IMR-90 (cell line): ENCODE data around the gene UGT1A10. TPM values are rescaled to one million over a fixed set of nuclear protein-coding genes. Genes with fewer than 3 reads are reported as not detected.

Source experiments
- ATAC-seq: fragments of 200-7000 bp; cut with Tn5 transposase; 2 replicates; pipeline ENCODE4 v1.9.1; 2020; ENCODE audit warnings: low read depth, mild to moderate bottlenecking, moderate library complexity
- BruUV-seq: library from RNA; stranded (reverse); fragments of 400-500 nt; replicated peaks from 2 replicates; lab custom pipeline; 2021; lab: Mats Ljungman, UMichigan
- CTCF ChIA-PET: fragments of 300-600 bp; formaldehyde crosslinking; extraction: SDS; loops from one replicate; lab custom pipeline; 2021; ENCODE audit warnings: antibody characterized with exemption; lab: Yijun Ruan, JAX
- POLR2A ChIA-PET: fragments of 300-600 bp; sonication (Branson Sonifier 250); formaldehyde crosslinking; loops from one replicate; lab custom pipeline; 2022; ENCODE audit warnings: antibody characterized with exemption; ENCODE audit not compliant: unreplicated experiment; lab: Charles Lee
- DNase-seq: peaks from one replicate; pipeline ENCODE4 v3.0.0; 2013
- H2AFZ ChIP-seq: replicated peaks from 2 replicates; pipeline ENCODE3; 2013; ENCODE audit warnings: low read length, mild to moderate bottlenecking; ENCODE audit not compliant: poor library complexity
- H2AK5ac ChIP-seq: 2 replicates; pipeline ENCODE4 v1.6.1; 2013; ENCODE audit warnings: low read depth, low read length, inconsistent platforms
- H2AK9ac ChIP-seq: replicated peaks from 2 replicates; pipeline ENCODE3; 2013; ENCODE audit warnings: mild to moderate bottlenecking, low read depth, low read length, moderate library complexity; ENCODE audit not compliant: poor library complexity
- H2BK120ac ChIP-seq: 2 replicates; pipeline ENCODE4 v1.6.1; 2013; ENCODE audit warnings: low read depth, low read length, inconsistent platforms
- H2BK15ac ChIP-seq: 3 replicates; pipeline ENCODE4 v1.6.1; 2013; ENCODE audit warnings: low read depth, low read length, inconsistent platforms
- H2BK20ac ChIP-seq: 2 replicates; pipeline ENCODE4 v1.6.1; 2013; ENCODE audit warnings: low read depth, mild to moderate bottlenecking, inconsistent platforms, low read length, moderate library complexity
- H2BK5ac ChIP-seq: 2 replicates; pipeline ENCODE4 v1.6.1; 2013; ENCODE audit warnings: mild to moderate bottlenecking, low read depth, low read length, inconsistent platforms; ENCODE audit not compliant: poor library complexity, severe bottlenecking
- H3K14ac ChIP-seq: replicated peaks from 2 replicates; pipeline ENCODE4 v1.6.1; 2013; ENCODE audit warnings: low read depth, low read length, inconsistent platforms
- H3K18ac ChIP-seq: 2 replicates; pipeline ENCODE4 v1.6.1; 2013; ENCODE audit warnings: low read depth, low read length, control low read depth
- H3K23ac ChIP-seq: 2 replicates; pipeline ENCODE4 v1.6.1; 2013; ENCODE audit warnings: low read depth, low read length, inconsistent platforms
- H3K27ac ChIP-seq: 2 replicates; pipeline ENCODE4 v1.5.1; 2013; ENCODE audit warnings: mild to moderate bottlenecking, control low read depth, low read length; ENCODE audit not compliant: insufficient read depth
- H3K27me3 ChIP-seq: 2 replicates; pipeline ENCODE4 v1.6.1; 2013; ENCODE audit warnings: low read length; ENCODE audit not compliant: control insufficient read depth, insufficient read depth
- H3K36me3 ChIP-seq: 2 replicates; pipeline ENCODE4 v1.6.1; 2013; ENCODE audit warnings: low read length, mixed read lengths; ENCODE audit not compliant: control insufficient read depth, insufficient read depth
- H3K4ac ChIP-seq: 2 replicates; pipeline ENCODE4 v1.6.1; 2013; ENCODE audit warnings: low read depth, low read length, inconsistent platforms
- H3K4me1 ChIP-seq: 2 replicates; pipeline ENCODE4 v1.6.1; 2013; ENCODE audit warnings: low read length, mixed read lengths; ENCODE audit not compliant: control insufficient read depth, insufficient read depth
- H3K4me2 ChIP-seq: 2 replicates; pipeline ENCODE4 v1.6.1; 2013; ENCODE audit warnings: low read depth, mild to moderate bottlenecking, control low read depth, low read length, moderate library complexity
- H3K4me3 ChIP-seq: 2 replicates; pipeline ENCODE4 v1.5.1; 2013; ENCODE audit warnings: low read depth, mild to moderate bottlenecking, control low read depth, low read length, moderate library complexity; ENCODE audit not compliant: insufficient read depth
- H3K56ac ChIP-seq: 2 replicates; pipeline ENCODE4 v1.6.1; 2013; ENCODE audit warnings: low read length, inconsistent platforms; ENCODE audit not compliant: insufficient read depth; ENCODE audit errors: extremely low read depth
- H3K79me1 ChIP-seq, 2 experiments: 2 replicates each; pipeline ENCODE4 v1.6.1; 2013; ENCODE audit warnings: low read length in 2 of 2, inconsistent platforms in 1 of 2, low read depth in 1 of 2
- H3K9ac ChIP-seq: 2 replicates; pipeline ENCODE4 v1.6.1; 2013; ENCODE audit warnings: low read depth, low read length, control low read depth
- H3K9me1 ChIP-seq: 2 replicates; pipeline ENCODE4 v1.6.1; 2013; ENCODE audit warnings: low read length, inconsistent platforms; ENCODE audit not compliant: insufficient read depth
- H3K9me3 ChIP-seq: 2 replicates; pipeline ENCODE4 v1.6.1; 2013; ENCODE audit warnings: low read length; ENCODE audit not compliant: control insufficient read depth, insufficient read depth
- H4K20me1 ChIP-seq: 2 replicates; pipeline ENCODE4 v1.6.1; 2013; ENCODE audit warnings: low read length, inconsistent platforms; ENCODE audit not compliant: insufficient read depth
- H4K5ac ChIP-seq: 2 replicates; pipeline ENCODE4 v1.6.1; 2013; ENCODE audit warnings: mild to moderate bottlenecking, low read depth, low read length, control low read depth
- H4K8ac ChIP-seq, 2 experiments: 2 replicates each; pipeline ENCODE4 v1.6.1; 2013; ENCODE audit warnings: low read depth in 2 of 2, low read length in 2 of 2, control low read depth in 1 of 2, inconsistent platforms in 1 of 2
- H4K91ac ChIP-seq: 2 replicates; pipeline ENCODE4 v1.6.1; 2013; ENCODE audit warnings: low read depth, low read length, inconsistent platforms; ENCODE audit not compliant: insufficient read depth
- BHLHE40 ChIP-seq: fragments of 150-350 bp; IDR thresholded peaks from 2 replicates; pipeline ENCODE4 v1.6.1; 2016; ENCODE audit warnings: mild to moderate bottlenecking, low read depth, low read length
- ELK1 ChIP-seq: fragments of 150-350 bp; IDR thresholded peaks from 2 replicates; pipeline ENCODE4 v1.6.1; 2016; ENCODE audit warnings: low read depth, mild to moderate bottlenecking, low read length, moderate library complexity, borderline replicate concordance
- FOS ChIP-seq: fragments of 150-350 bp; IDR thresholded peaks from 2 replicates; pipeline ENCODE4 v1.6.1; 2016; ENCODE audit warnings: low read depth, low read length
- MAFK ChIP-seq: IDR thresholded peaks from 2 replicates; pipeline ENCODE4 v1.6.1; 2012; ENCODE audit warnings: low read depth, low read length, improper control_type of control experiment
- RCOR1 ChIP-seq: IDR thresholded peaks from 2 replicates; pipeline ENCODE4 v1.6.1; 2012; ENCODE audit warnings: mild to moderate bottlenecking, low read length, improper control_type of control experiment; ENCODE audit not compliant: insufficient replicate concordance
- WGBS, 2 experiments: methylation state at CpG; one replicate each; pipeline versions ENCODE4 v1.1.5 to v1.1.7; 2013; ENCODE audit warnings: missing lambda C conversion rate in 2 of 2; ENCODE audit not compliant: insufficient read length in 1 of 2; ENCODE audit errors: extremely low coverage in 2 of 2; 5-methylcytosine and 5-hydroxymethylcytosine counted together
- dilution Hi-C: fragments of 300-500 bp; cut with HindIII; formaldehyde crosslinking; loops from one replicate; pipeline ENCODE4 v1.14.3; 2018; ENCODE audit warnings: low sequenced_read_pairs; ENCODE audit not compliant: unreplicated experiment
- in situ Hi-C: fragments of 300-500 bp; cut with MboI; formaldehyde crosslinking; loops from 3 replicates; pipeline ENCODE4 v1.14.3; 2019; ENCODE audit warnings: low sequenced_read_pairs, inconsistent platforms, mixed read lengths
- intact Hi-C: fragments of 100-400 bp; cut with micrococcal nuclease; formaldehyde crosslinking; loops from 2 replicates; pipeline ENCODE4 v1.10.0; 2022
- polyA plus RNA-seq, 3 experiments: library from polyadenylated mRNA; depleted of rRNA; stranded (reverse); fragments of >200 nt; gene quantifications; 2 replicates each; pipeline ENCODE4 v1.2.3, GENCODE V29; 2012; ENCODE audit warnings: low replicate concordance in 1 of 3
- total RNA-seq: library from RNA; depleted of rRNA; stranded (reverse); fragments of >200 nt; gene quantifications from 2 replicates; pipeline ENCODE4 v1.2.3, GENCODE V29; 2012

UGT1A10 gene
- total and polyA plus RNA-seq, 2 of the 4 experiments (the other 2 are of a cell fraction) = not detected

- H2BK5ac ChIP-seq = no peak overlapping the region
- no peak for ATAC-seq
- H3K23ac ChIP-seq = no peak overlapping the region
- no peak overlapping the region for H2AK9ac ChIP-seq
- no peaks in the 10 kb centered on the region for H3K9me3 ChIP-seq
- no peak overlapping the region for H3K4ac ChIP-seq
- in situ Hi-C loops (no loop called here), intact Hi-C loops (no loop called here), dilution Hi-C loops (no loop called here)
- no peak overlapping the region for H4K8ac ChIP-seq
- H4K5ac ChIP-seq = no peak overlapping the region
- no peak overlapping the region for H2AK5ac ChIP-seq
- no TSS peak for BruUV-seq
- H3K9ac ChIP-seq = no peak overlapping the region
- H3K27me3 ChIP-seq = peaks cover 2% of the 10 kb centered on the region; the same call in 1 of the 2 replicates
- no peak overlapping the region for H3K18ac ChIP-seq
- POLR2A ChIA-PET = no interaction called here
- H2BK15ac ChIP-seq = no peak overlapping the region
- WGBS, 2 experiments = no CpG with 5 or more reads among the region's 1 CpG
- no peak overlapping the region for H3K4me3 ChIP-seq
- H3K4me2 ChIP-seq = no peak overlapping the region
- H3K36me3 ChIP-seq = no peaks in the 10 kb centered on the region
- no peak overlapping the region for H3K56ac ChIP-seq
- H4K91ac ChIP-seq = no peak overlapping the region
- no peak for DNase-seq
- H2AFZ ChIP-seq = no peak overlapping the region
- H3K9me1 ChIP-seq = no peaks in the 10 kb centered on the region
- H4K20me1 ChIP-seq = no peaks in the 10 kb centered on the region
- CTCF ChIA-PET = no interaction called here
- no peaks in the 10 kb centered on the region for H3K4me1 ChIP-seq
- no peak overlapping the region for H3K14ac ChIP-seq
- H3K27ac ChIP-seq = no peak overlapping the region
- H2BK120ac ChIP-seq = no peak overlapping the region
- TF ChIP-seq RCOR1 = no peak
- no peak for TF ChIP-seq BHLHE40
- TF ChIP-seq ELK1 = no peak
- TF ChIP-seq MAFK = no peak
- no peak for TF ChIP-seq FOS
- H3K79me1 ChIP-seq = no peaks in the 10 kb centered on the region
- H2BK20ac ChIP-seq = no peak overlapping the region
Observed at GRCh38 chr2:233605680-233606079, 30.6 kb upstream of the UGT1A10 start.
